Duodenal mucosa (tissue), 2 donors: ENCODE results near the gene RAB40B.

Experiments used
- H3K27ac ChIP-seq: one replicate; pipeline ENCODE4 v1.7.0; 2013; ENCODE audit warnings: low read depth, low read length
- H3K27me3 ChIP-seq, 2 donors: one replicate each; pipeline ENCODE4 v1.7.0; 2013; ENCODE audit warnings: low read length in 2 of 2, control low read depth in 1 of 2; ENCODE audit not compliant: insufficient read depth in 2 of 2, control insufficient read depth in 1 of 2
- H3K36me3 ChIP-seq, 2 donors: one replicate each; pipeline ENCODE4 v1.7.0; 2013; ENCODE audit warnings: low read length in 2 of 2, control low read depth in 1 of 2; ENCODE audit not compliant: insufficient read depth in 2 of 2, control insufficient read depth in 1 of 2
- H3K4me1 ChIP-seq, 2 donors: one replicate each; pipeline ENCODE4 v1.7.0; 2013; ENCODE audit warnings: low read length in 2 of 2, control low read depth in 1 of 2; ENCODE audit not compliant: insufficient read depth in 2 of 2, control insufficient read depth in 1 of 2
- H3K4me3 ChIP-seq, 2 donors: one replicate each; pipeline ENCODE4 v1.7.0; 2013; ENCODE audit warnings: low read length in 2 of 2, low read depth in 1 of 2
- H3K9ac ChIP-seq, 2 donors: one replicate each; pipeline ENCODE4 v1.7.0; 2013; ENCODE audit warnings: low read length in 2 of 2, low read depth in 1 of 2
- H3K9me3 ChIP-seq, 2 donors: one replicate each; pipeline ENCODE4 v1.7.0; 2013; ENCODE audit warnings: low read length in 2 of 2, control low read depth in 1 of 2; ENCODE audit not compliant: control insufficient read depth in 1 of 2

The RAB40B gene

GRCh38 chr17:82623707-82624106 lies 74.8 kb downstream of the RAB40B start:
- peaks cover 39 to 85% of the 10 kb centered on the region in 2 donors for H3K36me3 ChIP-seq
- no peak overlapping the region for H3K9ac ChIP-seq
- no peaks in the 10 kb centered on the region for H3K4me1 ChIP-seq
- no peaks in the 10 kb centered on the region for H3K9me3 ChIP-seq
- H3K27ac ChIP-seq: no peak overlapping the region
- no peak overlapping the region for H3K4me3 ChIP-seq
- H3K27me3 ChIP-seq: no peaks in the 10 kb centered on the region

DNA sequence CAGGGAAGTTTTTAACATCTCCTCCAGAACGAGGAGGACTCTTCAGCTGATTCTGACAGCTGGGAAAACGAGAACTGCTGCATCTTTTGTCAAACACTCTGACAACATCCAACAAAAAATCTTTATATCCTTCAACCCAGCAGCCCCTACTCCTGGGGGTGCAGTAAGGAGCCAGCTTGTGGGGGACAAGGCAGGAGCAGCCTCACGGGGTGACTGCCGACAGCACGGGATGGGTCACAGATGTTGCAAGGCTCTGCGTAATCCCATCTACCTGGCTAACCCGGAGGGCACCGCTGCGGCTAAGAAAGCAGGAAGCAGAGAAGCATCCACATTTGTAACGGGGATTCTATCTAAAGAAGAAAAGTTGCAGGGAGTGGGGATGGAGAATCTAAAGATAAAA lies 78.9 kb downstream of the RAB40B start:
- H3K4me1 ChIP-seq: no peaks in the 10 kb centered on the region
- H3K27me3 ChIP-seq: no peaks in the 10 kb centered on the region
- peaks cover 37 to 84% of the 10 kb centered on the region in 2 donors for H3K36me3 ChIP-seq
- H3K9ac ChIP-seq: no peak overlapping the region
- H3K9me3 ChIP-seq: no peaks in the 10 kb centered on the region
- no peak overlapping the region for H3K27ac ChIP-seq
- no peak overlapping the region for H3K4me3 ChIP-seq

- Histone ChIP-seq H3K4me3 (no peak overlapping the region), H3K9me3 (no peaks in the 10 kb centered on the region), H3K36me3 (peaks cover 37 to 88% of the 10 kb centered on the region in 2 donors), H3K9ac (no peak overlapping the region), H3K27ac (no peak overlapping the region), H3K4me1 (no peaks in the 10 kb centered on the region), H3K27me3 (no peaks in the 10 kb centered on the region)
These were observed 79.3 kb downstream of the RAB40B start for GRCh38 chr17:82619211-82619610.

DNA sequence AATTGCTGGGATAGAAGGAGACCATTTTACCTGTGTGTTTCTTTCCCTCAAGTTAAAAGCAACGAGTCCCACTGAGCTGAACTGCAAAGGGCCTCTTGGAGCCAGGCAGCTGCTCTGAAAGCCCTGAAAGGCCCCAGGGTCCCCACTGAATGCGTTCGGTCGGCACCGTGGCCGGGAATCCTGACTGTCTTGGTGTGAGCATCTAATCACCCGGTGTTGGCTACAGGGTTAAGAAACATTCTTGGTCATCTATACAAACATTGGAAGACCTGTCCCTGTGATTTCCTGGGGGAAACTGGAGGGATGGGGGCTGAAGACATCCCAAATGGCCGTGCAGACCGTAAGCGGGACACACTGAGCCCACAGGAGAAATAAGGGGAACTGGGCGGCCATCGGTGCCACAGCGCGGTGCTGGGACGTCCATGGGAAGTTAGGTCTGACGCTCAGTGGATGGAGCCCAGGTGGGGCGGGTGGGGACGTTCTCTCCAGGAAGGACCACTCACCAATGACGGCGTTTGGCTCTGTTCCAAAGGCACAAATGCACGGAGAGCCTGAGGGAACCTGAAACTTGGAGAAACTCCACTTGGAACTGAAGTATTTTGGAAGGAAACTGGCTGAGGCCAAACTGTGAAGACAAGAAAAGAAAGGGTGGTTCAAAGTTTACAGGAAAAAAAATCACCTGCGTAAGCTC lies 82.3 kb downstream of the RAB40B start:
- Histone ChIP-seq H3K9ac (no peak overlapping the region), H3K9me3 (no peaks in the 10 kb centered on the region), H3K4me1 (no peaks in the 10 kb centered on the region), H3K27me3 (no peaks in the 10 kb centered on the region), H3K4me3 (no peak overlapping the region), H3K27ac (no peak overlapping the region), H3K36me3 (peaks cover 37 to 73% of the 10 kb centered on the region in 2 donors)

DNA sequence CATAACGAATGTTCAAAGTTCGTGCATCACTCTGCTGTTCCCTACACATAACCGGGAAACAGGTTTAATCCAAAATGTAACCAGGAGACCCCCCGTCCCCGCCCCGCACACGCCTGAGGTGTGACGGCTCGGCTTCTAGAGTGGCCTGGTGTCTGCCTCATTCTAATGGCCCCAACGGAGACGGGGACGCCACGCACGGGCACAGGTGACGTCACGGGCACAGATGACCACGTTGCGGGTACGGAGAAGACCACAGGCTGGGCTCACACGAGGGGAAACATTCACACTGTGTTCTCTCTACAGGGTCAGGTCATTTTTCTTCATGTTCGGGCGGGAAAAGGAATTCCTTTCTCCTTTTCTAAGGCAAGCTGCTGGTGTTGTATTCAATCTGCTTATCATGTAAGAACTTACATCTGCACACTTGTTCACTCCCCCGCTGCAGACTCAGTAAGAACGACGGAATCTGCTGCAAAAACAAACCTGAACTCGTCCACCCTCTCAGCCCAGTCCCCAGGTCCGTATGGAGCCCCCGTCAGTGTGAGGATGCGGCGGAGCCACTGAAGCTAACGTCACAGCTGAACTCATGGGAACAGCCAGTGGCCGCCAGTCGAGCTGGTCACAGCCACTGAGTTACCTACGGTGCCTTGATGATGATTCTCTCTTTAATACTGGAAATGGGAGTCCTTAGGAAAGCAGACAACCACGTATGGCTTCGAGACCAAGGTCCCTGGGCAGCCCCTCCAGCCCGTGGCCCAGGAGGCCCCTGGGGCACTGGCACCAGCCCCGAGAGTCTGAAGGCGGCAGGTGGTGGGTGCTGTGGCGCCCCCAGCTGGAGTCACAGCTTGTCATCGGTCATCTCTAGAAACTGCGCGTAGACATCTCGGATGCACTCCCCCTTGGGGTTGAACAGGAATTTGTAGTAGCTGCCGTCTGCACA lies 83.1 kb downstream of the RAB40B start:
- Histone ChIP-seq H3K27ac (no peak overlapping the region), H3K36me3 (peaks cover 37 to 66% of the 10 kb centered on the region in 2 donors), H3K4me1 (no peaks in the 10 kb centered on the region), H3K9me3 (no peaks in the 10 kb centered on the region), H3K27me3 (no peaks in the 10 kb centered on the region), H3K9ac (no peak overlapping the region), H3K4me3 (no peak overlapping the region)

GRCh38 chr17:82614095-82614631 lies 84.3 kb downstream of the RAB40B start:
- no peak overlapping the region for H3K27ac ChIP-seq
- H3K36me3 ChIP-seq: peaks cover 37 to 59% of the 10 kb centered on the region in 2 donors
- H3K9me3 ChIP-seq: no peaks in the 10 kb centered on the region
- no peak overlapping the region for H3K9ac ChIP-seq
- no peaks in the 10 kb centered on the region for H3K4me1 ChIP-seq
- no peak overlapping the region for H3K4me3 ChIP-seq
- no peaks in the 10 kb centered on the region for H3K27me3 ChIP-seq

- no peak overlapping the region for H3K27ac ChIP-seq
- H3K9me3 ChIP-seq: no peaks in the 10 kb centered on the region
- H3K36me3 ChIP-seq: peaks cover 31 to 57% of the 10 kb centered on the region in 2 donors
- H3K9ac ChIP-seq: no peak overlapping the region
- H3K4me3 ChIP-seq: no peak overlapping the region
- no peaks in the 10 kb centered on the region for H3K27me3 ChIP-seq
- H3K4me1 ChIP-seq: no peaks in the 10 kb centered on the region
These were observed 85.0 kb downstream of the RAB40B start for GRCh38 chr17:82613283-82614094.

DNA sequence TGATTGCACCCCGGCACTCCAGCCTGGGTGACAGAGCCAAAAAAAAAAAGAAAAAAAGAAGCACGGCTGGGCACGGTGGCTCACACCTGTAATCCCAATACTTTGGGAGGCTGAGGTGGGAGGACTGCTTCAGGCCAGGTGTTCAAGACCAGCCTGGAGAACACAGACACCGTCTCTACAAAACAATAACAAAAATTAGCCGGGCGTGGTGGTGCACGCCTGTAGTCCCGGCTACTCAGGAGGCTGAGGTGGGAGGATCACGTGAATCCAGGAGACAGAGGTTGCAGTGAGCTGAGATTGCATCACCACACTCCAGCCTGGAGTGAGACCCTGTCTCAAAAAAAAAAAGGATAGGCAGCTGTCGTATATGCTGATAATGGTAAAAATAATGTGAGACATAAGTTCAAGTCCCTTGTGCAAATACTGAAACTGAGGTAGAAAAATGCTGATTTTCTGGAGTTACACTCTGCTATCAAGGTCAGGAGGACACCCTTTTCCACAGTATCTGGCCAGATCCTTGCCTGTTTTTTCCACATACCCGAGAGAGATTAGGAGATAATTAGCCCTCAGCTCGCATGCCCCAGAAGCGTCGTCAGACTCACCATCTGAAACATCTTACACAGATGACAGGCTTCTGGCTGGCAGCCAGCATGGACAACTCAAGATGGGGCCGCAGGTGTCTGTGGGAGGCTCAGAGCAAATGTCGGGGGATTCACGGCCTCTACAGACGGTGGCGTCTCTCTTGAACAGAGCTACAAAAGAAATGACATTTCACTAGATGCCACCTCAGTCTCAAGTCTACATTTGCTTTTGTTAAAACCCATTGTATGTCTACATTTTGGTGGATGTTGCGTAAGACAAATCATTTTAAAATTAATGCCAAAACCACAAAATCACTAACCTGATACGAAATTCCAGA lies 87.1 kb downstream of the RAB40B start:
- H3K27me3 ChIP-seq: no peaks in the 10 kb centered on the region
- H3K9me3 ChIP-seq: no peaks in the 10 kb centered on the region
- H3K4me1 ChIP-seq: no peaks in the 10 kb centered on the region
- peaks cover 25 to 47% of the 10 kb centered on the region in 2 donors for H3K36me3 ChIP-seq
- H3K9ac ChIP-seq: no peak overlapping the region
- H3K27ac ChIP-seq: no peak overlapping the region
- H3K4me3 ChIP-seq: no peak overlapping the region

GRCh38 chr17:82609655-82610054 lies 88.8 kb downstream of the RAB40B start:
- H3K9ac ChIP-seq: no peak overlapping the region
- no peak overlapping the region for H3K27ac ChIP-seq
- no peak overlapping the region for H3K4me3 ChIP-seq
- no peaks in the 10 kb centered on the region for H3K9me3 ChIP-seq
- peaks cover 11 to 43% of the 10 kb centered on the region in 2 donors for H3K36me3 ChIP-seq
- no peaks in the 10 kb centered on the region for H3K27me3 ChIP-seq
- no peaks in the 10 kb centered on the region for H3K4me1 ChIP-seq
